GM18526 (cell line): ENCODE results near the gene FGF1.

Experiments
- POLR2A ChIP-seq: IDR thresholded peaks from 3 replicates; pipeline ENCODE4 v1.6.1; 2011; ENCODE audit not compliant: insufficient read length; ENCODE audit errors: extremely low read depth

Gene FGF1

DNA sequence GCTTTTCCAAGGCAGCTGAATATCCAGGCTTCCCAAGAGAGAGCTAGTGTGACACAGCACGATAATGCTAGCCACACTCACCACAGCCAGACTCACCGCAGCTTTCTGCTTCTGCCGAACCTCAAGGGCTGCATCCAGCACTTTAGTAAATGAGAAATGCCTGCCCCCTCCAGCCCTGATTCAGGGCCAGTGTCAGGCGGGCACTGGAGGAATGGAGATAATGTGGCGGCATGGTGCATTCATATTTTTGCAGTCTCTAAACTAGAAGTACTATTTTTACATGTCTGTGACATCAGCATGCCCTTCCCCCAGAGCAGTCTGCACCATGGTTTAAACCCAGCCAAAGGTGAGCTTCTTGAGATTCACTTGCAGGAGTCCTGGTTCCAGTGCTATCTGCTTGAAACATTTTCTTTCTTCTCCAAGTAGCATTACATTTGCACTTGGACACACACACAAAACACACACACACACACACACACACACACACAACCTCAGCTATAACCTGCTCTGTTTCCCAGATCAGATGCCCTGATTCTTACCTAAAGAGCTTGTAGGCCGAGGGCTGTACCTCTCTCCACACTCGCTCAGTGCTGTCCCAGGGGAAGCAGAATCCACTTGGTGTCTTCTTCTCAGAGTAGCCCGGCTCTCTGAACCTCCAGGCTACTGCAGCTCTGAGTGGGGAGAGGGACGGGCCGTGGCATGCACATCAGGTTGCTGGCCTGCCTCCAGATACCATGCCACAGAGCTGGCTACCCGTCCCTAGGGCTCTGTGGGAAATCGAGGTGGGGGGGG lies at the start of gene FGF1:
Gene FGF1 (minus strand): TSS at position 673 of the 792 bp plus-strand sequence. CDS start 71,963 bp downstream, outside the sequence.
- no peak for TF ChIP-seq POLR2A

DNA sequence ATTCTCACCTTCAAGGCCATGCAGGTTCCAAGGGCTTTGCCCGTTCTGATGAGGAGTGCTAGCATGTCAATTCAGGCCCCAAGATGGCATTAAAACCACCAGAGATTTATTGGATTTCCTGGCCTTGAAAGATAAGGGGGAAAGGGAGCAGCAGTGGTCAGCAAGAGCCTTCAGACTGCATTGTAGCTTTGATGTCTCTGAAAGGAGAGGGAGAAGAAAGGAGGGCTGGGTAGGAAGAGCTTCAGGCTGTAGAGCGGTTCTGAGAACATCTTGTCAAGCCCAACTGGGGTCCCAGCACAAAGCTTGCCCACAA lies 41.8 kb upstream of the FGF1 start:
- no peak for TF ChIP-seq POLR2A

GRCh38 chr5:142726188-142726731 lies 40.4 kb upstream of the FGF1 start:
- TF ChIP-seq POLR2A: no peak

DNA sequence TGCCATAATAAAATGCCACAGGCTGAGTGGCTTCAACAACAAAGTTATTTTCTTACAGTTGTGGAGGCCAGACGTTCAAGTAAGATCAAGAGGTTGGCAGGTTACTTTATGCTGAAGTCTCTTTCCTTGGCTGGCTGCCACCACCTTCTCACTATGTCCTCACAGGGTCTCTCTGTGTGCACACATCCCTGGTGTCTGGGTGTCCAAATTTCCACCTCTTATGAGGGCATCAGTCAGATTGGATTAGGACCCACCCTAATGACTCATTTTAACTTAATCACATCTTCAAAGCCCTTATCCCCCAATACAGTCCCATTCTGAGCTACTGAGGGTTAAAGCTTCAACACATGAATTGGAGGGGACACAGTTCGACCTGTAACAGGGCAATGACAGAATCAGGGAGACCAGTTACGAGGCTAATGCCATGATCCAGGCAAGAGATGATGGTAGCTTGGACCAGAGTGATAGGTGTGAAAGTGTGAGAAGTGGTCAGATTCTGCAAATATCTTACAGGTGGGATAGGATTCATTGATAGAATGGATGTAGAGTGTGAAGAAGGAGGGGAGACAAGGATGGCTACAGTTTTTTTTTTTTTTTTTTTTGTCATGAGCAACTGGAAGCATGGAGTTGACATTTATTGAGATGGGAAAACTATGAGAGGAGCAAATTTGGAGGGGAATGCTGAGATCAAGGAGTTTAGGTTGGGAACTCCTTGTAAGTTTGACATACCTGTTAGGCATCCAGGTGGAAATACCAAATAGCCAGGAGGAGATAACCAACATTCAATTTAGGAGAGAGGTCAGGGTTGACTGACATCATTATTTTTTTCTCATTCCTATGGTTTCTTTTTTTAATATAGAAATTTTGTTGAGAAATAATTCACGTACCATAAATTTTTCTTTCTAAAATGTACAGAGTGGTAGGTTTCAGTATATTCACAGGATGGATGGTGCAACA lies 39.6 kb upstream of the FGF1 start:
- TF ChIP-seq POLR2A: no peak

- TF ChIP-seq POLR2A: no peak
These were observed 38.9 kb upstream of the FGF1 start for GRCh38 chr5:142724821-142725220.

DNA sequence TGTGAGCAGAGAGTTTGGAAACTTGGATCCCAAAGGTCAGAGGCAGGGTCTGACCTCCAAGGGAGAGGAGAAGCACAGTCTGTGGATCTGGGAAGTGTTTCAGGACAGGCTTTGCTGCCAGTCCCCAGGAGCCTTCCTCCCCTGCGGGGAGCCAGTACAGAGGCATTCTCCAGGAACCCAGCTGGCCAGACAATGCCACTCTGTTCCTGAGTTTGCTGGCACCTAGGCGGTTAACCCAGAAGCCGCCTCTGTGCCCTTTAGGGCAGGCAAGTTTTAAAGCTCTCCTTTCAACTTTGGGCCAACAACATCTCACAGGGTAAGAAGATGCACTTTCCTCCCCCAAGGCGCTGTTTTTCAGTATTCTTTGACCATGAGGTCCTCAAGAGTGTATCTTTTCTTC lies 37.0 kb upstream of the FGF1 start:
- no peak for TF ChIP-seq POLR2A

GRCh38 chr5:142722146-142722545 lies 36.3 kb upstream of the FGF1 start:
- TF ChIP-seq POLR2A: no peak

DNA sequence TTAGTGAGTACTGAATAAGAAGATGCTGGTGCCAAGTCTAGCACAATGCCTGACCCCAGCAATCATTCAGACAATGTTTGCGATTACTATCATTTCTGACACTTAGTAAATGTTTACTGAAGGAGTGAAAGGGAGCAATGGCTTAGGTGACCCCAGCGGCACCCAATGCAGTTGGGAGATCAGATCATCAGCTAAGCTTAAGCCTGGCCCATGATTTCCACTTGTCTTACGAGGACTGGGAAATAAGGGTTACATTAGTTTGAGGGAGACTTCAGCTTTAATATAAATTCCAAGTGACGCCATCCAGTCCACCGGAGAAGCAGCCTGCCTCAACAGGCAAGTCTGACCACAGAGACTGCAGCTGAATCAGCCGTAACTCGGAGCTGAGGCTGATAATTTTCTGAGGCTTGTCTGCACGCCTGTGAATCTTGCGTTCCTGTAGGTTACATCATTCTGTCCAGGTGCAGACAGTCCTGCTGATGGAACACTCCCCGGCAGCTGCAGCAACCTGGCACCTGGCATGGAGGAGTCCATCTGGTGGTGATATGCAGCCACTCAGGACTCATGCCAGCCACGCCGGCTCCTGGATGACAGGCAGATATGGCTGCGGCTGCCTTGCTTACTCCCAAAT lies 34.9 kb upstream of the FGF1 start:
- TF ChIP-seq POLR2A: no peak

- TF ChIP-seq POLR2A: no peak
These were observed 34.0 kb upstream of the FGF1 start for GRCh38 chr5:142719836-142720370.

DNA sequence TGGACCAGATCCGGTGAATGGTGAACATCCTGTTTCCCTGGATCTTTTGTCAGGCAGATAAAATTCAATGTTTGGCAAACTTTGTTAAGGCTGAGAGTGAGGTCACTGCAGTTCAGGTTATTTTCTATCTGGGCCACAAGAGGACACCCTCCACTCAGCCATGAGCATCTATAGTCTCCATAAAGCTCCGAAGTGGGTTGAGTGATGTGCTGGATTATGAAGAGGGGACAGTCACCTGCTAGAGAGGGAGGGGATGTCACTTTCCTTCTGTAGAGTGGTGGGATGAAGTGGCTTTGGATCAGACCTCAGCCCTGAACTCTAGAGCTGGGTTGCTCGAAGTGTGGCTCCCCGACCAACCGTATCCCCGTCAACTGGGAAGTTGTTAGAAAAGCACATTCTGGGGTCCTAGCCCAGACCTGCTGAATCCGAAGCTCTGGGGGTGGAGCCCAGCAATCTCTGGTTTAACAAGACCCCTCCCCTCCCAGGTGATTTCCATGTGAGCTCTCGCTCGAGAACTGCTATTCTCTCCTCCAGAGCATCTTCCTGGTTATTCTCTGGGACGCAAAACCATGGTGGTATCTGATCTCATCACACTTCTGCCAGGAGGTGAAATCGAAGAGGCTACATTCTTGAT lies 31.8 kb upstream of the FGF1 start:
- no peak for TF ChIP-seq POLR2A

GRCh38 chr5:142716963-142717362 lies 31.1 kb upstream of the FGF1 start:
- no peak for TF ChIP-seq POLR2A

- TF ChIP-seq POLR2A: no peak
These were observed 29.4 kb upstream of the FGF1 start for GRCh38 chr5:142715291-142715690.

- no peak for TF ChIP-seq POLR2A
These were observed 27.3 kb upstream of the FGF1 start for GRCh38 chr5:142713121-142713706.

DNA sequence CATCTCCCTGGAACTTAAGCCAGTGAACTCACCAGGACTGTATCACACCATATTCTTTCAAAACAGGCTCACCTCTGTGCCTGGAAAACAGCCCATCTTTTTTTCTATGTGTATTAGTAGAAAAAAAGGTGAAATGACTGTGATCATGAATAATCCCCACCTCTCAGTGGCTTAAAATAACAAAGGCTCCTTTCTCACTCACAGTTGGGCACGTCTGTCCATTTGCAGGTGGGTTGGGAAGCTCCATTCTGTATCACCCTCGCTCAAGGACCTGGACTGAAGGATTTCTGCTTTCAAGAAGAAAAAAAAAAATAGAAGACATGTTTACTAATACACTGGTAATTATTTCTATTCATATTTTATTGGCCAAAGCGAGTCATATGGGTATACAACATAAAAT lies 17.3 kb upstream of the FGF1 start:
- TF ChIP-seq POLR2A: no peak
